ENCODE data around the gene OR6C6. TPM values are rescaled to one million over a fixed set of nuclear protein-coding genes. Genes with fewer than 3 reads are reported as not detected.

The OR6C6 gene
- total RNA-seq, 6 experiments from 2014 or later, result not detected

DNA sequence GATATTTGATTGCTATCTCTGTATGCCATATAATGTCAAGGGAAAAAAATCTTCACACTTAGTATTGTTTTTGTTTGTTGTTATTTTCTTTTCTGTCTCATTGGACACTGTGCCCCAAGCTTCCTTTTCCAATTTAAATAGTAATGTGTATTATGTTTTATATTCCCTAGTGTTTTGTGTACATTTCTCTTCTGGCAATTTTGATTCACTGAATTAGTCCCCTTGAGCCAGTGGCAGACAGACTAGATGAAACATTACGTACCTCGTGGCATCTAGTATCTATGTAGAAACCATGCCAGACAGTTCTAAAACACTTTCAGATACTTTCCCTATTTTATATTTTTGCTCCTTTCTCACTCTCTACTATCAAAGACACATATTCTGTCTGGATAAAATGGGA lies 17.7 kb upstream of the OR6C6 start, which contains the start of gene OR6C1:
TSS of gene OR6C1 (plus strand) at position 301 of the 400 bp plus-strand sequence. CDS start 6,257 bp downstream, outside the sequence.
- DNase-seq, result no peak
- H3K27ac ChIP-seq, result no peak within 1 kb of the TSS
- TF ChIP-seq POLR2A (IDR thresholded peaks at IDR 0.05), result no peak
- TF ChIP-seq, protein P1, sequence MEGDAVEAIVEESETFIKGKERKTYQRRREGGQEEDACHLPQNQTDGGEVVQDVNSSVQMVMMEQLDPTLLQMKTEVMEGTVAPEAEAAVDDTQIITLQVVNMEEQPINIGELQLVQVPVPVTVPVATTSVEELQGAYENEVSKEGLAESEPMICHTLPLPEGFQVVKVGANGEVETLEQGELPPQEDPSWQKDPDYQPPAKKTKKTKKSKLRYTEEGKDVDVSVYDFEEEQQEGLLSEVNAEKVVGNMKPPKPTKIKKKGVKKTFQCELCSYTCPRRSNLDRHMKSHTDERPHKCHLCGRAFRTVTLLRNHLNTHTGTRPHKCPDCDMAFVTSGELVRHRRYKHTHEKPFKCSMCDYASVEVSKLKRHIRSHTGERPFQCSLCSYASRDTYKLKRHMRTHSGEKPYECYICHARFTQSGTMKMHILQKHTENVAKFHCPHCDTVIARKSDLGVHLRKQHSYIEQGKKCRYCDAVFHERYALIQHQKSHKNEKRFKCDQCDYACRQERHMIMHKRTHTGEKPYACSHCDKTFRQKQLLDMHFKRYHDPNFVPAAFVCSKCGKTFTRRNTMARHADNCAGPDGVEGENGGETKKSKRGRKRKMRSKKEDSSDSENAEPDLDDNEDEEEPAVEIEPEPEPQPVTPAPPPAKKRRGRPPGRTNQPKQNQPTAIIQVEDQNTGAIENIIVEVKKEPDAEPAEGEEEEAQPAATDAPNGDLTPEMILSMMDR (IDR thresholded peaks at IDR 0.05), result no peak
- H3K4me1 ChIP-seq, result no peaks in the 10 kb centered on the region
- H3K9me3 ChIP-seq, result no peaks in the 10 kb centered on the region
- 83% methylated on average over 2 of the region's 2 CpGs for WGBS (ENCODE audit: insufficient coverage, low coverage, low lambda C conversion rate, missing lambda C conversion rate)
- H3K4me3 ChIP-seq, result no peak within 1 kb of the TSS
- intact Hi-C loops (cut with DNase I), result no loop called here
- peaks cover 0 to 2% of the 10 kb centered on the region in 2 donors for H3K27me3 ChIP-seq
- H3K36me3 ChIP-seq, result no peaks in the 10 kb centered on the region
- no peak for ATAC-seq

DNA sequence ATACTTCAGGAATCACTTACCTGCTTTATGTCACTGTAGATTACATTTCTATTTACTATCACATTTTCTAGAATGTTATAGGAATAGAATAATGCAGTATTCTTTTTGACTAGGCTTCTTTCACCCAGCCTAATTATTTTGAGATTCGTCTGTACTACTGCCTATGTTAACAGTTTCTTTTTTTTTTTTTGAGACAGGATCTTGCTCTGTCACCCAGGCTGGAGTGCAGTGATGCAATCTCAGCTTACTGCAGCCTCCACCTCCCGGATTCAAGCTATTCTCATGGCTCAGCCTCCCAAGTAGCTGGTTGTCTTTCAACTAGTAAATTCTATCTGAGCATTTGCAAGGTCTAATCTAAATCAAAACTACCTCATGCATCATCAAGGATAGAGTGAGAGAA lies 6.4 kb downstream of the OR6C6 start:
- Histone ChIP-seq H3K27me3 (no peaks in the 10 kb centered on the region), H3K4me1 (no peaks in the 10 kb centered on the region), H3K27ac (no peak overlapping the region), H3K36me3 (no peaks in the 10 kb centered on the region), H3K4me3 (no peak overlapping the region), H3K9me3 (no peaks in the 10 kb centered on the region)
- intact Hi-C loops (cut with DNase I), result no loop called here
- WGBS (ENCODE audit: insufficient coverage, low coverage, low lambda C conversion rate, missing lambda C conversion rate), result 22% methylated on average over 2 of the region's 2 CpGs
- DNase-seq (no peak), ATAC-seq (no peak)
- TF ChIP-seq, protein P1 (IDR thresholded peaks at IDR 0.05), result no peak
- no peak for TF ChIP-seq POLR2A (IDR thresholded peaks at IDR 0.05)

DNA sequence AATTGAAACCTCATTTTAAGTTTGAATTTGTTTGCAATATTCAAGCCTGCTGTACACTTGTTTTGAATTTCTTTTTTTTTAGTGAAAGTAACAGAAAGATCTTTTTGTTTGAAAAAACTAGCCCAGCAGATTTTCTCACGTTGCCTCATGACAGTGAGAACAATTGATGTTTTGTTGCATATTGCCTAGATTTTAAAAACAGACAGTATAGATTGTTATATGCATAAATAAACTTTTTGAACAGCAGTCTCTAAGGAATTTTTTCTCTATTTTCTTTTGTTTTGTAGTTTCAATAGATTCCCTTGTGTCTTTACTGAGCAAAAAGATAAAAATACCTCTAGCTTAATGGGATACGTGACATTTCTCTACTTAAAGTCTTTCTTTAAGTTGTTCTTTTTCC lies 15.4 kb downstream of the OR6C6 start:
- intact Hi-C loops (cut with DNase I), result no loop called here
- WGBS (ENCODE audit: insufficient coverage, low coverage, low lambda C conversion rate, missing lambda C conversion rate), result 53% methylated on average over 2 of the region's 2 CpGs
- Histone ChIP-seq H3K27ac (no peak overlapping the region), H3K9me3 (no peaks in the 10 kb centered on the region), H3K4me3 (no peak overlapping the region), H3K36me3 (no peaks in the 10 kb centered on the region), H3K27me3 (no peaks in the 10 kb centered on the region), H3K4me1 (no peaks in the 10 kb centered on the region)
- DNase-seq (no peak), ATAC-seq (no peak)
- TF ChIP-seq POLR2A (IDR thresholded peaks at IDR 0.05), result no peak
- TF ChIP-seq, protein P1 (IDR thresholded peaks at IDR 0.05), result no peak

DNA sequence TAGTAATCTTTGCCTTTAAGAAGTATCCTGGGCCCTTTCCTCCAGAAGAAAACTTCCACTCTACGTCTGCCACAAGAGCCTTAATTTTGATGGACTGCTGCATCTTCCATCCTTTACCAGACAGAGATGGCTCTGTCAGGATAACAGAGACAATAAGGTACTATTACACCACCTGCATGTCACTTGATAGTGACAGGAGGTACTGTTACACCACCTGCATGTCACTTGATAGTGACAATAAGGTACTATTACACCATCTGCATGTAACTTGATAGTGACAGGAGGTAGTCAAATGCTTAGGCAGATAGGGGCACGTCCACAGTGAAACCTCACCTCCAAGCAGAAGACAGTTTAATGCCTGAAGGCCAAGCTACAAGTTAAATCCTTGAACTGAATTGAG lies 38.1 kb downstream of the OR6C6 start:
- no peaks in the 10 kb centered on the region for H3K36me3 ChIP-seq
- no peak overlapping the region for H3K27ac ChIP-seq
- WGBS (ENCODE audit: insufficient coverage, low coverage, low lambda C conversion rate, missing lambda C conversion rate), result 100% methylated on average over 1 of the region's 2 CpGs
- TF ChIP-seq, protein P1 (IDR thresholded peaks at IDR 0.05), result no peak
- no peak for TF ChIP-seq POLR2A (IDR thresholded peaks at IDR 0.05)
- no peak overlapping the region for H3K4me3 ChIP-seq
- H3K9me3 ChIP-seq, result no peaks in the 10 kb centered on the region
- no peaks in the 10 kb centered on the region for H3K27me3 ChIP-seq
- DNase-seq (no peak), ATAC-seq (no peak)
- intact Hi-C loops (cut with DNase I), result no loop called here
- no peaks in the 10 kb centered on the region for H3K4me1 ChIP-seq

DNA sequence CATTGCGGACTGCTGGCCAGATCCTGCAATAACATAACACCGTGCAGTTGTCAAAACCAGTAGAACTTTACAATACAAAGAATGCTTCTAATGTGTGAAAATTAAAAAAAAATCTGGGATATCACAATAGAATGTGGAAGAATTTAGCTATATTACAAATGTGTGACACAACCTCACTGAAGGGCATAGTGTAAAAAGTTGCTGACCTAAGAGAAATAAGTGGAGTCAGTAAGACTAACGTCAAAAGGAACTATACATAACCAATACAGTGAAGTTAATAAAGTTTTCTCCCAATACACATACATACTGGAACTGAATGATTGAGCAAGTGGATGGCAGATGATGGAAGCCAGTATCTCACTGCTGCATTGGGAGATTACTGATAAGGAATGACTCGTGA lies 39.5 kb downstream of the OR6C6 start:
- whole genome bisulfite sequencing (ENCODE audit: insufficient coverage, low coverage, low lambda C conversion rate, missing lambda C conversion rate), result 83% methylated on average over 4 of the region's 4 CpGs
- no peak for DNase-seq

More for the DNA sequence above, 39.5 kb downstream of the OR6C6 start:
- TF ChIP-seq, protein P1 (IDR thresholded peaks at IDR 0.05), result no peak
- TF ChIP-seq POLR2A (IDR thresholded peaks at IDR 0.05), result no peak
- H3K9me3 ChIP-seq, result no peaks in the 10 kb centered on the region
- ATAC-seq, result no peak
- no peak overlapping the region for H3K27ac ChIP-seq
- H3K4me1 ChIP-seq, result no peaks in the 10 kb centered on the region
- H3K36me3 ChIP-seq, result no peaks in the 10 kb centered on the region
- H3K4me3 ChIP-seq, result no peak overlapping the region
- H3K27me3 ChIP-seq, result no peaks in the 10 kb centered on the region
- intact Hi-C loops (cut with DNase I), result no loop called here
